Skeletal muscle tissue (tissue), 4 donors: Measurements from ENCODE around the gene CACNG8. TPM values are rescaled to one million over a fixed set of nuclear protein-coding genes. Genes with fewer than 3 reads are reported as not detected.

Source experiments
- H3K27ac ChIP-seq: one replicate; pipeline ENCODE4 v1.7.0; 2013; ENCODE audit warnings: mild to moderate bottlenecking, low read depth, low read length, inconsistent platforms
- H3K27me3 ChIP-seq, 3 donors: one replicate each; pipeline ENCODE4 v1.7.0; 2013; ENCODE audit warnings: low read length in 3 of 3; ENCODE audit not compliant: control insufficient read depth in 3 of 3, insufficient read depth in 3 of 3
- H3K36me3 ChIP-seq, 3 donors: one replicate each; pipeline ENCODE4 v1.7.0; 2013; ENCODE audit warnings: low read length in 3 of 3; ENCODE audit not compliant: control insufficient read depth in 3 of 3, insufficient read depth in 3 of 3
- H3K4me1 ChIP-seq, 3 donors: one replicate each; pipeline ENCODE4 v1.7.0; 2013; ENCODE audit warnings: low read length in 3 of 3, mild to moderate bottlenecking in 3 of 3; ENCODE audit not compliant: control insufficient read depth in 3 of 3, insufficient read depth in 3 of 3
- H3K4me3 ChIP-seq, 3 donors: one replicate each; pipeline ENCODE4 v1.7.0; 2013; ENCODE audit warnings: low read length in 3 of 3
- H3K9ac ChIP-seq, 3 donors: one replicate each; pipeline ENCODE4 v1.7.0; 2013; ENCODE audit warnings: low read length in 3 of 3, mild to moderate bottlenecking in 3 of 3, moderate library complexity in 2 of 3, low read depth in 1 of 3
- H3K9me3 ChIP-seq, 3 donors: one replicate each; pipeline ENCODE4 v1.7.0; 2013; ENCODE audit warnings: low read length in 3 of 3; ENCODE audit not compliant: control insufficient read depth in 3 of 3
- total RNA-seq: library from RNA; depleted of rRNA; stranded (reverse); fragments of >200 nt; gene quantifications from one replicate; pipeline ENCODE4 v1.2.3, GENCODE V29; 2014
- donor health status: Osteomylitis.

Gene CACNG8
- total RNA-seq, 1 donor from 2014 or later: under 0.01 TPM

GRCh38 chr19:53978975-53979801 lies 16.5 kb downstream of the CACNG8 start:
- Histone ChIP-seq H3K9me3 (no peaks in the 10 kb centered on the region), H3K27me3 (peaks cover 19 to 25% (median 22%) of the 10 kb centered on the region in 3 donors), H3K9ac (peak overlapping the region in 1 of 3 donors; percentile 6), H3K36me3 (no peaks in the 10 kb centered on the region), H3K4me3 (peak overlapping the region; percentile 38 to 71 (median 63)), H3K27ac (no peak overlapping the region), H3K4me1 (peaks cover 14 to 24% (median 23%) of the 10 kb centered on the region in 3 donors)

GRCh38 chr19:53980539-53981375 lies 18.0 kb downstream of the CACNG8 start:
- H3K27me3 ChIP-seq: peaks cover 20 to 26% (median 25%) of the 10 kb centered on the region in 3 donors
- H3K36me3 ChIP-seq: no peaks in the 10 kb centered on the region
- peak overlapping the region; percentile 73 for H3K27ac ChIP-seq
- peak overlapping the region; percentile 56 to 71 (median 63) for H3K4me3 ChIP-seq
- no peaks in the 10 kb centered on the region for H3K9me3 ChIP-seq
- peaks cover 14 to 24% (median 23%) of the 10 kb centered on the region in 3 donors for H3K4me1 ChIP-seq
- H3K9ac ChIP-seq: peak overlapping the region; percentile 32 to 75 (median 70)

- Histone ChIP-seq H3K4me1 (peaks cover 14 to 24% (median 23%) of the 10 kb centered on the region in 3 donors), H3K27ac (peak overlapping the region; percentile 73), H3K9me3 (no peaks in the 10 kb centered on the region), H3K36me3 (no peaks in the 10 kb centered on the region), H3K4me3 (peak overlapping the region in 2 of 3 donors; percentile 29 to 63), H3K27me3 (peaks cover 17 to 25% (median 24%) of the 10 kb centered on the region in 3 donors), H3K9ac (peak overlapping the region in 1 of 3 donors; percentile 32)
Observed at GRCh38 chr19:53981376-53981951, 18.7 kb downstream of the CACNG8 start.

- no peaks in the 10 kb centered on the region for H3K36me3 ChIP-seq
- H3K4me3 ChIP-seq: peak overlapping the region in 2 of 3 donors; percentile 56 to 57
- peaks cover 17 to 23% (median 21%) of the 10 kb centered on the region in 3 donors for H3K27me3 ChIP-seq
- H3K4me1 ChIP-seq: peaks cover 14 to 24% (median 23%) of the 10 kb centered on the region in 3 donors
- no peak overlapping the region for H3K27ac ChIP-seq
- H3K9me3 ChIP-seq: no peaks in the 10 kb centered on the region
- H3K9ac ChIP-seq: peak overlapping the region in 2 of 3 donors; percentile 23 to 74
Observed at GRCh38 chr19:53982001-53982451, 19.3 kb downstream of the CACNG8 start.

- Histone ChIP-seq H3K27ac (no peak overlapping the region), H3K9me3 (no peaks in the 10 kb centered on the region), H3K36me3 (no peaks in the 10 kb centered on the region), H3K4me3 (no peak overlapping the region), H3K27me3 (peaks cover 17 to 23% (median 17%) of the 10 kb centered on the region in 3 donors), H3K4me1 (peaks cover 14 to 24% (median 21%) of the 10 kb centered on the region in 3 donors), H3K9ac (no peak overlapping the region)
Observed at GRCh38 chr19:53982611-53983010, 19.9 kb downstream of the CACNG8 start.

- no peak overlapping the region for H3K27ac ChIP-seq
- no peaks in the 10 kb centered on the region for H3K36me3 ChIP-seq
- peaks cover 11 to 24% (median 15%) of the 10 kb centered on the region in 3 donors for H3K4me1 ChIP-seq
- no peaks in the 10 kb centered on the region for H3K9me3 ChIP-seq
- no peak overlapping the region for H3K9ac ChIP-seq
- no peak overlapping the region for H3K4me3 ChIP-seq
- H3K27me3 ChIP-seq: peaks cover 17 to 23% (median 17%) of the 10 kb centered on the region in 3 donors
Observed at GRCh38 chr19:53983457-53984289, 20.9 kb downstream of the CACNG8 start.

- no peak overlapping the region for H3K27ac ChIP-seq
- no peaks in the 10 kb centered on the region for H3K36me3 ChIP-seq
- no peaks in the 10 kb centered on the region for H3K9me3 ChIP-seq
- peaks cover 13 to 19% (median 17%) of the 10 kb centered on the region in 3 donors for H3K27me3 ChIP-seq
- no peak overlapping the region for H3K9ac ChIP-seq
- peaks cover 6 to 18% (median 15%) of the 10 kb centered on the region in 3 donors for H3K4me1 ChIP-seq
- no peak overlapping the region for H3K4me3 ChIP-seq
Observed at GRCh38 chr19:53985863-53986262, 23.1 kb downstream of the CACNG8 start.

GRCh38 chr19:53988981-53989380 lies 26.2 kb downstream of the CACNG8 start:
- H3K4me3 ChIP-seq: no peak overlapping the region
- no peaks in the 10 kb centered on the region for H3K36me3 ChIP-seq
- no peak overlapping the region for H3K9ac ChIP-seq
- no peak overlapping the region for H3K27ac ChIP-seq
- H3K27me3 ChIP-seq: peaks cover 7 to 16% (median 15%) of the 10 kb centered on the region in 3 donors
- peaks cover 10 to 22% (median 20%) of the 10 kb centered on the region in 3 donors for H3K4me1 ChIP-seq
- no peaks in the 10 kb centered on the region for H3K9me3 ChIP-seq
